Activated CD8-positive, alpha-beta T cell treated with anti-CD3 and anti-CD28 coated beads for 36 hours (primary cell): Measurements from ENCODE around the gene SRP14. TPM values are rescaled to one million over a fixed set of nuclear protein-coding genes. Genes with fewer than 3 reads are reported as not detected.
"Not testable (repeated sequence)": the region's sequence is repeated elsewhere in the genome, so short reads cannot be mapped to it uniquely, and the experiment has no call there.

ENCODE experiments used
- ATAC-seq: fragments of 200-7000 bp; cut with Tn5 transposase; one replicate; pipeline ENCODE4 v1.10.0; 2021; ENCODE audit warnings: mild to moderate bottlenecking, moderate library complexity
- CTCF ChIA-PET: fragments of 350-600 bp; sonication (Branson Sonifier 250); formaldehyde crosslinking; loops from one replicate; lab custom pipeline; 2021; ENCODE audit warnings: antibody characterized with exemption; lab: Charles Lee
- POLR2A ChIA-PET: fragments of 350-600 bp; sonication (Branson Sonifier 250); formaldehyde crosslinking; loops from one replicate; lab custom pipeline; 2021; ENCODE audit warnings: antibody characterized with exemption; lab: Charles Lee
- DNase-seq: peaks from one replicate; pipeline ENCODE4 v3.0.0-alpha.2; 2020
- H3K27ac Mint-ChIP-seq: one replicate; pipeline ENCODE4 v1.8.0; 2021; ENCODE audit warnings: mild to moderate bottlenecking, mixed read lengths
- H3K27me3 Mint-ChIP-seq: one replicate; pipeline ENCODE4 v1.8.0; 2021; ENCODE audit warnings: mixed read lengths
- H3K36me3 Mint-ChIP-seq: one replicate; pipeline ENCODE4 v1.8.0; 2021; ENCODE audit warnings: low read depth, mixed read lengths
- H3K4me1 Mint-ChIP-seq: one replicate; pipeline ENCODE4 v1.8.0; 2021; ENCODE audit warnings: low read depth, mixed read lengths
- H3K4me3 Mint-ChIP-seq: one replicate; pipeline ENCODE4 v1.8.0; 2021; ENCODE audit warnings: mild to moderate bottlenecking, moderate library complexity, mixed read lengths
- H3K9me3 Mint-ChIP-seq: one replicate; pipeline ENCODE4 v1.8.0; 2021; ENCODE audit warnings: mixed read lengths
- intact Hi-C: fragments of 100-400 bp; cut with micrococcal nuclease; formaldehyde crosslinking; loops from one replicate; pipeline ENCODE4 v1.10.0; 2022
- total RNA-seq, 2 experiments: library from RNA; stranded (reverse); gene quantifications; one replicate each; pipeline ENCODE4 v1.2.3, GENCODE V29; 2021
- TF ChIP-seq, protein P1 (sequence below): fragments of 200-600 bp; IDR thresholded peaks from one replicate; pipeline ENCODE4 v1.8.0; 2022; ENCODE audit warnings: antibody characterized with exemption, mild to moderate bottlenecking

The SRP14 gene
- total RNA-seq, 2 experiments from 2014 or later = 147 to 152 TPM

DNA sequence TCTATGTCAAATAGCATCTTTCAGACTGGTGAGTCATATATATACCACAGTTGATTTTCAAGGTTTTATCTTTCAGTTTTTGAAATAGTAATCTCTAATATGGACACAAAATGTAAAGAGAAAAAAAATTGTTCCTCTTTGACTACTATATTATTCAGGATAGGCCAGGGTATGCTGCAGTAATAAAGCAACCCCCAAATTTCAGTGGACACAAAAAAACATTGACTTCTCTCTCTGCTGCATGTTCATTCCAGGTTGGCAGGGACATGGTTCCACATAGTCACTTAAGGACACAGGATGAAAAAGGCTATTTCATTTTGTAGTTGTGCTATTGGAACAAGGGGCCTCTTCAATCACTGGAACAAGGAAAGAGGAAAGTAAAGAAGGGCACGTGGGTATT lies 41.1 kb upstream of the SRP14 start:
- H3K27me3 Mint-ChIP-seq = peaks cover 28% of the 10 kb centered on the region
- no peaks in the 10 kb centered on the region for H3K36me3 Mint-ChIP-seq
- ChIA-PET POLR2A (no interaction called here), CTCF (no interaction called here)
- no peaks in the 10 kb centered on the region for H3K9me3 Mint-ChIP-seq
- TF ChIP-seq, protein P1, sequence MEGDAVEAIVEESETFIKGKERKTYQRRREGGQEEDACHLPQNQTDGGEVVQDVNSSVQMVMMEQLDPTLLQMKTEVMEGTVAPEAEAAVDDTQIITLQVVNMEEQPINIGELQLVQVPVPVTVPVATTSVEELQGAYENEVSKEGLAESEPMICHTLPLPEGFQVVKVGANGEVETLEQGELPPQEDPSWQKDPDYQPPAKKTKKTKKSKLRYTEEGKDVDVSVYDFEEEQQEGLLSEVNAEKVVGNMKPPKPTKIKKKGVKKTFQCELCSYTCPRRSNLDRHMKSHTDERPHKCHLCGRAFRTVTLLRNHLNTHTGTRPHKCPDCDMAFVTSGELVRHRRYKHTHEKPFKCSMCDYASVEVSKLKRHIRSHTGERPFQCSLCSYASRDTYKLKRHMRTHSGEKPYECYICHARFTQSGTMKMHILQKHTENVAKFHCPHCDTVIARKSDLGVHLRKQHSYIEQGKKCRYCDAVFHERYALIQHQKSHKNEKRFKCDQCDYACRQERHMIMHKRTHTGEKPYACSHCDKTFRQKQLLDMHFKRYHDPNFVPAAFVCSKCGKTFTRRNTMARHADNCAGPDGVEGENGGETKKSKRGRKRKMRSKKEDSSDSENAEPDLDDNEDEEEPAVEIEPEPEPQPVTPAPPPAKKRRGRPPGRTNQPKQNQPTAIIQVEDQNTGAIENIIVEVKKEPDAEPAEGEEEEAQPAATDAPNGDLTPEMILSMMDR = no peak
- ATAC-seq (no peak), DNase-seq (no peak)
- H3K27ac Mint-ChIP-seq = no peak overlapping the region
- H3K4me1 Mint-ChIP-seq = peaks cover 38% of the 10 kb centered on the region
- H3K4me3 Mint-ChIP-seq = no peak overlapping the region
- intact Hi-C loops = no loop called here

DNA sequence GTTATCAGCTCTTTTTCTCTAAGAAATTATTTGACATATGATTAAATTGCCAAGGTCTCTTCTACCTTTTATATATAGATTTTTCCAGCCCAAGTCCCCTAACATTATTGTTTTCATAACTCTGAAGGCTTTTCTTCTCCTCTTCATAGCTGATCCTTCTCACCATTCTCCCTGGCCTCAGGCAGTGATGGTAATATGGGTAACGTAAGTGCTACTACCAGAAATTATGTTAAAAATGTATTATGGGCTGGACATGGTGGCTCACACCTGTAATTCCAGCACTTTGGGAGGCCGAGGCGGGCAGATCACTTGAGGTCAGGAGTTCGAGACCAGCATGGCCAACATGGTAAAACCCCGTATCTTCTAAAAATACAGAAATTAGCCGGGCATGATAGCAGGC lies 40.5 kb upstream of the SRP14 start:
- no peaks in the 10 kb centered on the region for H3K9me3 Mint-ChIP-seq

DNA sequence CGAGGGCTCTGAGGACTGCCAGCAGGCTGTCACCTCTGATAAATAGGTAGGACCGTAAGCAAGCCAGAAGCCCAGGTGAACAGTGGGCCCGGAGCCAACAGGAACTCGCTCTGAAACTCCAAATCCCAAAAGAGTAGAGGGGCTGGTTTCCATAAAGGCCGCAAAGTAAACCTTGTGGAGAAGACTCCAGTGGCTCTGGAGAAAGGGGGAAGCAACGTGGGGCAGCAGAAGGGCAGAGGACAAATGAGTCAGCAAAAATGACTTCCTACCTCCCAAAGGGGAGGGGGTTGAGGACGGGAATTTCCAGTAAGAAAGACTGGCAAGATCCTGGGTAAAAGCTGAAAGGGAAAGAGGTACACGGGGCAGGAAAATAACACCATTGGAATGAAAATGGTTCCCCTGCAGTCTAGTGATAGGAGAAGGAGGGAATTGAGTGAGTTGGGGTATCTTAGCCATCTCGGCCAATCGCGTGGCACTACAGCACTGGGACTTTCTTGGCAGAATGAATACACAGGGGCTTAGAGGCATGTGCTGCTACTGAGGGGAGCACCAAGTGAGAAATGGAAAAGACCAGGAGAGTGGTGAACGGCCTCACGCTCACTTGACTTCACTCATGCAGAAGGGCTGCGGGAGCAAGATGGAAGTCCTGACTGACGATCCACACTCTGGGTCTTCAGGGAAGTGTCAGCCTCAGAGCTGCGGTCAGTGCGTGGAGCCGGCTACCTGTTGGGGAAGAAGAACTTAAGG lies 36.5 kb upstream of the SRP14 start:
- DNase-seq (no peak), ATAC-seq (no peak)
- CTCF ChIA-PET = interaction anchor here (1.2 to 1.3 kb wide), 3 partner anchors 22 to 199 kb away, joined by 3 to 4 read pairs (median 3); no protein-coding TSS in a partner anchor
- POLR2A ChIA-PET = no interaction called here
- H3K9me3 Mint-ChIP-seq = no peaks in the 10 kb centered on the region
- no peaks in the 10 kb centered on the region for H3K36me3 Mint-ChIP-seq
- no peak overlapping the region for H3K27ac Mint-ChIP-seq
- TF ChIP-seq, protein P1 = no peak
- H3K4me3 Mint-ChIP-seq = no peak overlapping the region
- intact Hi-C loops = no loop called here
- peaks cover 16% of the 10 kb centered on the region for H3K4me1 Mint-ChIP-seq
- H3K27me3 Mint-ChIP-seq = no peaks in the 10 kb centered on the region

More for the DNA sequence above, 40.5 kb upstream of the SRP14 start:
- Mint-ChIP-seq H3K27ac (no peak overlapping the region), H3K27me3 (peaks cover 23% of the 10 kb centered on the region), H3K4me1 (peaks cover 34% of the 10 kb centered on the region), H3K4me3 (no peak overlapping the region), H3K36me3 (no peaks in the 10 kb centered on the region)
- POLR2A ChIA-PET = no interaction called here
- intact Hi-C loops = no loop called here
- TF ChIP-seq, protein P1 = no peak
- CTCF ChIA-PET = interaction anchor here (0.9 kb wide), 1 partner anchor 20 kb away, joined by 3 read pairs; no protein-coding TSS in a partner anchor
- ATAC-seq (no peak), DNase-seq (no peak)

DNA sequence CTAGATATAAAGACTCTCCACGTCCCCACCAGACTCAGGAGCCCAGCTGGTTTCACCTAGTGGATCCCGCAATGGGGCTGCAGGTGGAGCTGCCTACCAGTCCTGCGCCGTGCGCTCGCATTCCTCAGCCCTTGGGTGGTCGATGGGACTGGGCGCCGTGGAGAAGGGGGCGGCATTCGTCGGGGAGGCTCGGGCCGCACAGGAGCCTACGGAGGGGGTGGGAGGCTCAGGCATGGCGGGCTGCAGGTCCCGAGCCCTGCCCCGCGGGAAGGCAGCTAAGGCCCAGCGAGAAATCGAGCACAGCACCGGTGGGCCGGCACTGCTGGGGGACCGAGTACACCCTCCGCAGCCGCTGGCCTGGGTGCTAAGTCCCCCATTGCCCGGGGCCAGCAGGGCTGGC lies 35.7 kb upstream of the SRP14 start:
- ChIA-PET POLR2A (interaction anchor here (1.1 to 1.2 kb wide), 2 partner anchors 12 to 22 kb away, joined by 3 to 6 read pairs; no protein-coding TSS in a partner anchor), CTCF (interaction anchor here (1.1 to 2.2 kb wide), 5 partner anchors 27 to 204 kb away, joined by 3 to 8 read pairs (median 4); no protein-coding TSS in a partner anchor)
- ATAC-seq, intact Hi-C loops, H3K27ac Mint-ChIP-seq, H3K9me3 Mint-ChIP-seq, H3K36me3 Mint-ChIP-seq, DNase-seq, H3K4me3 Mint-ChIP-seq, H3K27me3 Mint-ChIP-seq: not testable (repeated sequence)
- peaks cover 10% of the 10 kb centered on the region for H3K4me1 Mint-ChIP-seq

DNA sequence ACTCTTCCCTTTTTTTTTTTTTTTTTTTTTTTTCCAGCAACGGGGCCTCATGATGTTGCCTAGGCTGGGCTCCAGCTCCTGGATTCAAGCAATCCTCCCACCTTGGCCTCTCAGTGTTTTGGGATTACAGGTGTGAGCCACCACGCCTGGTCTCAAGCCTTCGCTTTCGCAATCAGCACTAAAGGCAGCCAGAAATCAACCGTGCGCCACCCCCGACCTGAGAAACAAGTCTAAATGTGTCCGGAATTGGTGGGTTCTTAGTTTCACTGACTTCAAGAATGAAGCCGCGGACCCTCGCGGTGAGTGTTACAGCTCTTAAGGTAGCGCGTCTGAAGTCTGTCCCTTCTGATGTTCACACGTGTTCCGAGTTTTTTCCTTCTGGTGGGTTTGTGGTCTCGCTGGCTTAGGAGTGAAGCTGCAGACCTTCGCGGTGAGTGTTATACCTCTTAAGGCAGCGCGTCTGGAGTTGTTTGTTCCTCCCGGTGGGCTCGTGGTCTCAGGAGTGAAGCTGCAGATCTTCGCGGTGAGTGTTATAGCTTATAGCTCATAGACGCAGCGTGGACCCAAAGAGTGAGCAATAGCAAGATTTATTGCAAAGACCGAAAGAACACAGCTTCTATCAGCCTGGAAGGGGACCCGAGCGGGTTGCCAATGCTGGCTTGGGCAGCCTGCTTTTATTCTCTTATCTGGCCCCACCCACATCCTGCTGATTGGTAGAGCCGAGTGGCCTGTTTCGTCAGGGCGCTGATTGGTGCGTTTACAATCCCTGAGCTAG lies 34.9 kb upstream of the SRP14 start:
- peaks cover 10% of the 10 kb centered on the region for H3K4me1 Mint-ChIP-seq
- CTCF ChIA-PET = interaction anchor here (0.8 to 2.2 kb wide), 9 partner anchors 15 to 205 kb away, joined by 3 to 8 read pairs (median 4); no protein-coding TSS in a partner anchor
- peak overlapping the region; percentile 86 for H3K27ac Mint-ChIP-seq
- H3K9me3 Mint-ChIP-seq, intact Hi-C loops, H3K27me3 Mint-ChIP-seq, H3K36me3 Mint-ChIP-seq: not testable (repeated sequence)
- peak overlapping the region; percentile 48 for H3K4me3 Mint-ChIP-seq
- POLR2A ChIA-PET = interaction anchor here (0.6 to 1.8 kb wide), 9 partner anchors 11 to 40 kb away, joined by 3 to 6 read pairs (median 3); no protein-coding TSS in a partner anchor
- DNase-seq (peak; percentile 67), ATAC-seq (peak; percentile 73)
